ENCODE measurements around the gene TFPT. TPM values are rescaled to one million over a fixed set of nuclear protein-coding genes. Genes with fewer than 3 reads are reported as not detected.

TFPT gene
- total RNA-seq, 2 donors from 2014 or later, result 30.7 to 52.0 TPM

DNA sequence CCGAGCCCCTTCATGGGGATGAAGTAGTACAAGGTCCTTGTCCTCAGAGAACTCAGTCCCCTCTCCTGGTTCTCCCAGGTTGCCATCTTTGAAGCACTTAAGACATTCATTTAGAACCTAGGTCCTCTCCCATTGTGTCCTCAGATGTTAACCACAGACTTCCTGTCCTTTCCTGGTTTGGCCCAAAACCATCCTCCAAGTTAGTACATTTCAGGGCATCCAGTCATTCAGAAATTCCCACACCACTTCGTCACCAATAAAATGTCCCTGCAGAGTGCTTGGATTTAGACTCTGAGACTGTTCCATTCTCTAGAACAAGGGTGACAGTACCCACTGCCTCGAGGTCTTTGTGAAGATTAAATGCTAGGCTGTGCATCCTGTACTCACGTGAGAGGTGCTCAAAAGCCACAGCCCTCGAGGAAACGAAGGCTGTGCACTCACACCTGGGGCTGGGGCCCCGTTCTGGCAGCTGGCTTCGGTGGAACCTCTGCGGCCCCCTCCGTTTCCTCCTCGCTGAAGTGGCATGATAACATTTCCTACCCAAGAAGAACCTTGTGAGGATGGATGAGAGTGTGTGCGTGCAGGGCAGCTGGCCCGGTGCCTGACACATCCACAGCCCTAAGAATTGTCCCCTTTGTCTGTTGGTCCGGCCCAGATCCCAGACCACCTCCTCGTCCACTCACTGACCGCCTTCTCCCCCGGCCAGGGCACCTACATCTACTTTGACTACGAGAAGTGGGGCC, 39.3 kb upstream of the TFPT start:
- peaks cover 20 to 38% of the 10 kb centered on the region in 2 donors for H3K36me3 ChIP-seq
- intact Hi-C loops (cut with DNase I), result no loop called here
- H3K9me3 ChIP-seq, result no peaks in the 10 kb centered on the region
- H3K27ac ChIP-seq, result no peak overlapping the region
- DNase-seq (ENCODE audit: low spot score), result no peak
- H3K4me1 ChIP-seq (replicated peaks), result peaks cover 4% of the 10 kb centered on the region
- no peak for TF ChIP-seq POLR2AphosphoS5 (IDR thresholded peaks at IDR 0.05)
- H3K4me3 ChIP-seq, result no peak overlapping the region
- no peaks in the 10 kb centered on the region for H3K27me3 ChIP-seq (replicated peaks; ENCODE audit: insufficient read depth)
- 70% methylated on average over 18 of the region's 18 CpGs for WGBS

DNA sequence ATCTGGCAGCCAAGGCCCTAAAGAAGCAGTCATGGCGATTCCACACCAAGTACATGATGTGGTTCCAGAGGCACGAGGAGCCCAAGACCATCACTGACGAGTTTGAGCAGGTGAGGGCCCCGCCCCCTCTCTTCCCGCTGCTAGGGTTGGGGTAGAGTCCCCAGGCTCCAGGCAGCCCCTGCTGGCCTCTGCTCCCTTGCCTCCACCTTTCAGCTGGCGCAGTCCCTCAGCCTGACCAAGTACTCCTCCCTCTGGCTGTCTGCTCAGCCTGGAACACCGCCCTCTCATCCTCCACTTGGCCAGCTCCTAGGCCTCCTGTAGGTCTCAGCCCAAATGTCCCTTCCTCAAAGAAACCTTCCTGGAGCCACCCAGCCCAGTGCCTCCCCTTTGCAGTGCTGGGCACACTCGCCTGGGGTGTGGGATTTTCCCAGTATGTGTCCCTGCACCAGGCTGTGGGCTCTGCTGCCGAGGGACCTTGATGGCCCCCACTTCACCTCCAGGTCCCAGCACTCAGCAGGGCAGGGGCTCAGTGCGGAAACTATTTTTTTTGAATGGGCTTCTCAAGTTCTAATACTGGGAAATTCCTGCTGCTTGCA, 38.4 kb upstream of the TFPT start:
- Histone ChIP-seq H3K4me3 (no peak overlapping the region), H3K9me3 (no peaks in the 10 kb centered on the region), H3K27ac (no peak overlapping the region), H3K36me3 (peaks cover 24 to 47% of the 10 kb centered on the region in 2 donors), H3K4me1 (replicated peaks) (peaks cover 4% of the 10 kb centered on the region), H3K27me3 (replicated peaks; ENCODE audit: insufficient read depth) (no peaks in the 10 kb centered on the region)
- WGBS, result 71% methylated on average over 10 of the region's 10 CpGs
- DNase-seq (ENCODE audit: low spot score), result no peak
- TF ChIP-seq, protein P1, sequence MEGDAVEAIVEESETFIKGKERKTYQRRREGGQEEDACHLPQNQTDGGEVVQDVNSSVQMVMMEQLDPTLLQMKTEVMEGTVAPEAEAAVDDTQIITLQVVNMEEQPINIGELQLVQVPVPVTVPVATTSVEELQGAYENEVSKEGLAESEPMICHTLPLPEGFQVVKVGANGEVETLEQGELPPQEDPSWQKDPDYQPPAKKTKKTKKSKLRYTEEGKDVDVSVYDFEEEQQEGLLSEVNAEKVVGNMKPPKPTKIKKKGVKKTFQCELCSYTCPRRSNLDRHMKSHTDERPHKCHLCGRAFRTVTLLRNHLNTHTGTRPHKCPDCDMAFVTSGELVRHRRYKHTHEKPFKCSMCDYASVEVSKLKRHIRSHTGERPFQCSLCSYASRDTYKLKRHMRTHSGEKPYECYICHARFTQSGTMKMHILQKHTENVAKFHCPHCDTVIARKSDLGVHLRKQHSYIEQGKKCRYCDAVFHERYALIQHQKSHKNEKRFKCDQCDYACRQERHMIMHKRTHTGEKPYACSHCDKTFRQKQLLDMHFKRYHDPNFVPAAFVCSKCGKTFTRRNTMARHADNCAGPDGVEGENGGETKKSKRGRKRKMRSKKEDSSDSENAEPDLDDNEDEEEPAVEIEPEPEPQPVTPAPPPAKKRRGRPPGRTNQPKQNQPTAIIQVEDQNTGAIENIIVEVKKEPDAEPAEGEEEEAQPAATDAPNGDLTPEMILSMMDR (IDR thresholded peaks at IDR 0.05), result no peak
- no peak for TF ChIP-seq POLR2AphosphoS5 (IDR thresholded peaks at IDR 0.05)
- TF ChIP-seq POLR2A (IDR thresholded peaks at IDR 0.05), result no peak
- intact Hi-C loops (cut with DNase I), result no loop called here

DNA sequence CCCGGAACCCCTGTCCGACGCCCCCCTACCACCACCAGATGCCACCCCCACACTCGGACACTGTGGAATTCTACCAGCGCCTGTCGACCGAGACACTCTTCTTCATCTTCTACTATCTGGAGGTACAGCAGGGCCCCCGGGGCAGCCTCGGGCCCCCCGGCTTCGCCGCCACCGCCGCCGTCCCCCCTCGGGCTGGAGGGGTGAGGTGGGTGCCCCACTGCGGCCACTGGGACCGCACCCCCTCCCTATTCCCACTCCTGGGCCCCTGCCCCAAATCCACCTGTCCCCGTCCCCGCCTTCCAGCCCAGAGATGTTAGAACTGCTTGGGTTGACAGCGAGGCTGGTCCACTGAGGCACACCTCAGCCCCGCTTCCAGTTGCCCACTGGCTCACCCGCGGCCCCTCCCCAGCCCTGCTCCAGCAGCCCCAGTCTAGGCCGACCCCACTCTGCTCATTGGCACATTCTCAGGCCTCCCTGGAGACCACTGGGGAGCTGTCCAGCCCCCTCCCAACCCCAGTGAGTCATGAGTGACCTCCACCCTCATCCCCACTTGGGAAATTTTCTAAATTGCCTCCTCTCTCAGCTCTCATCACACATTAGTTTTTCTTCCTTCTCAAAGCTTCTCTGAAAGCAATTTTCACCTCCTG, 37.5 kb upstream of the TFPT start:
- Histone ChIP-seq H3K4me1 (replicated peaks) (no peaks in the 10 kb centered on the region), H3K27ac (no peak overlapping the region), H3K9me3 (no peaks in the 10 kb centered on the region), H3K4me3 (no peak overlapping the region), H3K36me3 (peaks cover 25 to 50% of the 10 kb centered on the region in 2 donors), H3K27me3 (replicated peaks; ENCODE audit: insufficient read depth) (no peaks in the 10 kb centered on the region)
- TF ChIP-seq, protein P1 (IDR thresholded peaks at IDR 0.05), result no peak
- TF ChIP-seq POLR2A (IDR thresholded peaks at IDR 0.05), result no peak
- no peak for TF ChIP-seq POLR2AphosphoS5 (IDR thresholded peaks at IDR 0.05)
- DNase-seq (ENCODE audit: low spot score), result no peak
- intact Hi-C loops (cut with DNase I), result no loop called here
- 86% methylated on average over 25 of the region's 25 CpGs for WGBS

DNA sequence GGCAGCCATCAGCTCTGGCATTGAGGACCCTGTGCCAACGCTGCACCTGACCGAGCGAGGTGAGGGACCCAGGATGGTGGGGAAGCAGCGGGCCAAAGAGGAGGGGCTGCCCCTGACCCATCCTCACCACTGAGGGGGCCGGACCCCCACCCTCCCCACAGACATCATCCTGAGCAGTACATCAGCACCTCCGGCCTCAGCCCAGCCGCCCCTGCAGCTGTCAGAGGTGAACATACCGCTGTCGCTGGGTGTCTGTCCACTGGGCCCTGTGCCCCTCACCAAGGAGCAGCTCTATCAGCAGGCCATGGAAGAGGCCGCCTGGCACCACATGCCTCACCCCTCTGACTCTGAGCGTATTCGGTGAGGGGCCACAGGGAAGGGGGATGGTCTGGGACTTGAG, 36.8 kb upstream of the TFPT start:
- no peaks in the 10 kb centered on the region for H3K4me1 ChIP-seq (replicated peaks)
- H3K36me3 ChIP-seq, result peaks cover 25 to 57% of the 10 kb centered on the region in 2 donors
- TF ChIP-seq POLR2AphosphoS5 (IDR thresholded peaks at IDR 0.05) (no peak), POLR2A (IDR thresholded peaks at IDR 0.05) (no peak)
- TF ChIP-seq, protein P1 (IDR thresholded peaks at IDR 0.05), result no peak
- no peaks in the 10 kb centered on the region for H3K9me3 ChIP-seq
- H3K27ac ChIP-seq, result no peak overlapping the region
- no peak for DNase-seq (ENCODE audit: low spot score)
- 93% methylated on average over 11 of the region's 12 CpGs for WGBS
- H3K27me3 ChIP-seq (replicated peaks; ENCODE audit: insufficient read depth), result no peaks in the 10 kb centered on the region
- no peak overlapping the region for H3K4me3 ChIP-seq
- intact Hi-C loops (cut with DNase I), result no loop called here

DNA sequence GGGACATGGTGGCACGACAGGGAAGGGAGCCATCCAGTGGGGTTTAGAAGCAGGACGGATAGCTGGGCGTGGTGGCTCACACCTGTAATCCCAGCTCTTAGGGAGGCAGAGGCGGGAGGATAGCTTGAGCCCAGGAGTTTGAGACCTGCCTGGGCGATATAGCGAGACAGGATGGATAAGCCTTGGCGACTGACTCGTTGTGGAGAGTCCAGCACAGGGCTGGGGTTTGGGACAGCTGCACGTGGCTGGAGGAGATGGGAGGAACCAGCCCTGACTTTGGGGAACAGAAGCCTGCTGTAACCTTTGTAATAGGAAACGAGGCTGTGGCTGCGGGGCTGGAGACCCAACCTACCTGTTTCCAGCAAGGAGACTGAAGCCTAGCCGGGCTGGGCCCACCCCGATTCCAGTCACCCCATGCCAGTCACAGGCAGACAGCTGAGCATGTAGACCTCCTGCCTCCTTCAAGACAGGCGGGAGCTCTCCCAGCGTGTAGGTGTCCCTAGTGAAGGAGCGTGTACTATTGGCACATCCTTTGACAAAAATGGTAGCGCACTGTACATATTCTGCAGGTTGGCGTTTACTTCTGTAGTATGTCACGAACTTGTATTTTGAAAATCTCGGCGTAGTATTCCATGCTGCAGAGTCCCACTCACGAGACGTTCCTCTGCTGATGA, 36.0 kb upstream of the TFPT start:
- H3K4me1 ChIP-seq (replicated peaks), result no peaks in the 10 kb centered on the region
- intact Hi-C loops (cut with DNase I), result no loop called here
- 84% methylated on average over 23 of the region's 23 CpGs for WGBS
- no peaks in the 10 kb centered on the region for H3K27me3 ChIP-seq (replicated peaks; ENCODE audit: insufficient read depth)
- no peak for DNase-seq (ENCODE audit: low spot score)
- no peak overlapping the region for H3K27ac ChIP-seq
- TF ChIP-seq, protein P1 (IDR thresholded peaks at IDR 0.05), result no peak
- TF ChIP-seq POLR2AphosphoS5 (IDR thresholded peaks at IDR 0.05) (no peak), POLR2A (IDR thresholded peaks at IDR 0.05) (no peak)
- H3K9me3 ChIP-seq, result no peaks in the 10 kb centered on the region
- H3K4me3 ChIP-seq, result no peak overlapping the region
- H3K36me3 ChIP-seq, result peaks cover 28 to 65% of the 10 kb centered on the region in 2 donors
